Kidney epithelial cell (primary cell): ENCODE data around the gene HEPHL1. TPM values are rescaled to one million over a fixed set of nuclear protein-coding genes. Genes with fewer than 3 reads are reported as not detected.
"Not testable (repeated sequence)": the region's sequence is repeated elsewhere in the genome, so short reads cannot be mapped to it uniquely, and the experiment has no call there.

ENCODE experiments used
- DNase-seq: peaks from one replicate; pipeline ENCODE4 v3.0.0-alpha.2; 2010; ENCODE audit warnings: low read depth
- H3K27me3 ChIP-seq: 2 replicates; pipeline ENCODE4 v1.6.0; 2011; ENCODE audit warnings: low read length; ENCODE audit not compliant: control insufficient read depth, insufficient read depth
- H3K36me3 ChIP-seq: 2 replicates; pipeline ENCODE4 v1.5.1; 2011; ENCODE audit warnings: low read length; ENCODE audit not compliant: control insufficient read depth, insufficient read depth
- H3K4me3 ChIP-seq: 2 replicates; pipeline ENCODE4 v1.5.1; 2011; ENCODE audit warnings: low read depth, mild to moderate bottlenecking, control low read depth, low read length
- CTCF ChIP-seq: IDR thresholded peaks from 2 replicates; pipeline ENCODE4 v1.5.1; 2011; ENCODE audit warnings: mild to moderate bottlenecking, moderate library complexity, low read length, control low read depth, inconsistent platforms; ENCODE audit not compliant: insufficient read depth, poor library complexity, severe bottlenecking
- total RNA-seq: library from RNA; depleted of rRNA; stranded (reverse); fragments of >200 nt; gene quantifications from 2 replicates; pipeline ENCODE4 v1.2.3, GENCODE V29; 2015

The HEPHL1 gene
- total RNA-seq, 1 donor from 2014 or later, result not detected

- Histone ChIP-seq H3K4me3 (no peak overlapping the region), H3K27me3 (no peaks in the 10 kb centered on the region), H3K36me3 (no peaks in the 10 kb centered on the region)
- no peak for TF ChIP-seq CTCF
- DNase-seq, result no peak
Observed at GRCh38 chr11:94111660-94112059, 90.5 kb downstream of the HEPHL1 start.

- H3K27me3 ChIP-seq, result no peaks in the 10 kb centered on the region
- no peak overlapping the region for H3K4me3 ChIP-seq
- no peak for DNase-seq
- TF ChIP-seq CTCF, result no peak
- H3K36me3 ChIP-seq, result no peaks in the 10 kb centered on the region
Observed at GRCh38 chr11:94112206-94112953, 91.2 kb downstream of the HEPHL1 start.

GRCh38 chr11:94117197-94117574, 96.0 kb downstream of the HEPHL1 start:
- no peak overlapping the region for H3K4me3 ChIP-seq
- H3K36me3 ChIP-seq, result no peaks in the 10 kb centered on the region
- no peak for TF ChIP-seq CTCF
- H3K27me3 ChIP-seq, result no peaks in the 10 kb centered on the region
- no peak for DNase-seq

- no peak for DNase-seq
- no peak for TF ChIP-seq CTCF
- H3K4me3 ChIP-seq, result no peak overlapping the region
- no peaks in the 10 kb centered on the region for H3K36me3 ChIP-seq
- no peaks in the 10 kb centered on the region for H3K27me3 ChIP-seq
Observed at GRCh38 chr11:94117871-94118270, 96.7 kb downstream of the HEPHL1 start.

GRCh38 chr11:94119676-94120075, 98.5 kb downstream of the HEPHL1 start:
- not testable (repeated sequence) for H3K36me3 ChIP-seq, H3K27me3 ChIP-seq, DNase-seq, H3K4me3 ChIP-seq

- H3K4me3 ChIP-seq, H3K27me3 ChIP-seq, DNase-seq, H3K36me3 ChIP-seq: not testable (repeated sequence)
Observed at GRCh38 chr11:94120516-94120915, 99.4 kb downstream of the HEPHL1 start.

GRCh38 chr11:94120946-94121345, 99.8 kb downstream of the HEPHL1 start:
- no peaks in the 10 kb centered on the region for H3K36me3 ChIP-seq
- no peak for DNase-seq
- no peaks in the 10 kb centered on the region for H3K27me3 ChIP-seq
- H3K4me3 ChIP-seq, result no peak overlapping the region
- TF ChIP-seq CTCF, result no peak
